HEK293 (cell line): ENCODE data around the gene SIGMAR1.

Source experiments
- CTCF ChIA-PET: fragments of 350-600 bp; formaldehyde crosslinking; extraction: SDS; loops from one replicate; lab custom pipeline; 2021; ENCODE audit warnings: antibody characterized with exemption; lab: Yijun Ruan, JAX
- POLR2A ChIA-PET: fragments of 300-600 bp; formaldehyde crosslinking; extraction: SDS; loops from one replicate; lab custom pipeline; 2020; ENCODE audit warnings: antibody characterized with exemption, inconsistent platforms; lab: Yijun Ruan, JAX
- H3K27ac ChIP-seq: fragments of 200-500 bp; sonication (Bioruptor generic); 2 replicates; pipeline ENCODE4 v1.5.1; 2014; ENCODE audit warnings: low read depth, low read length, control low read depth, inconsistent platforms; ENCODE audit errors: extremely low read depth
- H3K36me3 ChIP-seq, 2 experiments: fragments of 200-500 bp in 1 of 2; sonication (Bioruptor generic) in 1 of 2; 1 replicate in 1 of 2; 2 replicates in 1 of 2; pipeline ENCODE4 v1.5.1; 2014 to 2017; ENCODE audit warnings: inconsistent platforms in 2 of 2, low read length in 2 of 2; ENCODE audit not compliant: control insufficient read depth in 2 of 2, insufficient read depth in 1 of 2
- H3K4me1 ChIP-seq: fragments of 200-500 bp; sonication (Bioruptor generic); 2 replicates; pipeline ENCODE4 v1.5.1; 2014; ENCODE audit warnings: mild to moderate bottlenecking, low read length, inconsistent platforms; ENCODE audit not compliant: control insufficient read depth, insufficient read depth
- H3K4me3 ChIP-seq: 2 replicates; pipeline ENCODE4 v1.5.1; 2011; ENCODE audit warnings: low read depth, mild to moderate bottlenecking, control low read depth, low read length, moderate library complexity
- H3K9me3 ChIP-seq: fragments of 200-500 bp; sonication (Bioruptor generic); 2 replicates; pipeline ENCODE4 v1.5.1; 2014; ENCODE audit warnings: low read depth, low read length, inconsistent platforms; ENCODE audit not compliant: control insufficient read depth, insufficient read depth
- KLF10 ChIP-seq: fragments of 450-650 bp; IDR thresholded peaks from 2 replicates; pipeline ENCODE4 v1.5.1; 2018; ENCODE audit warnings: missing biosample characterization, mild to moderate bottlenecking, missing genetic modification characterization
- OVOL3 ChIP-seq: fragments of 450-650 bp; formaldehyde crosslinking; IDR thresholded peaks from 2 replicates; pipeline ENCODE4 v1.5.1; 2016; ENCODE audit warnings: missing biosample characterization, missing genetic modification characterization
- SP3 ChIP-seq: fragments of 450-650 bp; formaldehyde crosslinking; IDR thresholded peaks from 2 replicates; pipeline ENCODE4 v1.5.1; 2016; ENCODE audit warnings: missing biosample characterization, missing genetic modification characterization
- ZBTB17 ChIP-seq: fragments of 450-650 bp; formaldehyde crosslinking; IDR thresholded peaks from 2 replicates; pipeline ENCODE4 v1.5.1; 2016; ENCODE audit warnings: missing biosample characterization, missing genetic modification characterization
- ZEB2 ChIP-seq: fragments of 450-650 bp; formaldehyde crosslinking; IDR thresholded peaks from 2 replicates; pipeline ENCODE4 v1.5.1; 2016; ENCODE audit warnings: missing biosample characterization, missing genetic modification characterization
- ZNF114 ChIP-seq: fragments of 450-650 bp; formaldehyde crosslinking; IDR thresholded peaks from 2 replicates; pipeline ENCODE4 v1.5.0; 2017; ENCODE audit warnings: missing biosample characterization, missing genetic modification characterization
- ZNF140 ChIP-seq: fragments of 450-650 bp; formaldehyde crosslinking; IDR thresholded peaks from 2 replicates; pipeline ENCODE4 v1.5.1; 2016; ENCODE audit warnings: missing biosample characterization, missing genetic modification characterization
- ZNF16 ChIP-seq: fragments of 450-650 bp; formaldehyde crosslinking; IDR thresholded peaks from 2 replicates; pipeline ENCODE4 v1.5.1; 2016; ENCODE audit warnings: low read depth, missing biosample characterization, missing genetic modification characterization
- ZNF174 ChIP-seq: fragments of 450-650 bp; formaldehyde crosslinking; IDR thresholded peaks from 2 replicates; pipeline ENCODE4 v1.5.0; 2017; ENCODE audit warnings: missing biosample characterization, mild to moderate bottlenecking, missing genetic modification characterization
- ZNF2 ChIP-seq: fragments of 450-650 bp; formaldehyde crosslinking; IDR thresholded peaks from 2 replicates; pipeline ENCODE4 v1.5.1; 2016; ENCODE audit warnings: missing biosample characterization, missing genetic modification characterization
- ZNF274 ChIP-seq, 2 experiments: fragments of 200-500 bp in 1 of 2; fragments of 450-650 bp in 1 of 2; sonication (Bioruptor generic) in 1 of 2; formaldehyde crosslinking in 1 of 2; IDR thresholded peaks; 2 replicates each; pipeline versions ENCODE4 v1.5.1 to v1.6.1; 2014 to 2016; ENCODE audit warnings: borderline replicate concordance in 1 of 2, inconsistent platforms in 1 of 2, low read length in 1 of 2, missing biosample characterization in 1 of 2, missing genetic modification characterization in 1 of 2
- ZNF426 ChIP-seq: fragments of 450-650 bp; formaldehyde crosslinking; IDR thresholded peaks from 2 replicates; pipeline ENCODE4 v1.5.1; 2017; ENCODE audit warnings: missing biosample characterization, missing genetic modification characterization, mild to moderate bottlenecking, inconsistent platforms, moderate library complexity
- ZNF433 ChIP-seq: fragments of 450-650 bp; formaldehyde crosslinking; IDR thresholded peaks from 2 replicates; pipeline ENCODE4 v1.5.1; 2016; ENCODE audit warnings: missing biosample characterization, missing genetic modification characterization, low read depth
- ZNF701 ChIP-seq: fragments of 450-650 bp; formaldehyde crosslinking; IDR thresholded peaks from 2 replicates; pipeline ENCODE4 v1.5.1; 2016; ENCODE audit warnings: missing biosample characterization, missing genetic modification characterization
- ZNF777 ChIP-seq: fragments of 450-650 bp; formaldehyde crosslinking; IDR thresholded peaks from 2 replicates; pipeline ENCODE4 v1.5.1; 2017; ENCODE audit warnings: missing biosample characterization, missing genetic modification characterization, borderline replicate concordance
- ZNF791 ChIP-seq: fragments of 450-650 bp; formaldehyde crosslinking; IDR thresholded peaks from 2 replicates; pipeline ENCODE4 v1.5.1; 2016; ENCODE audit warnings: missing biosample characterization, missing genetic modification characterization
- ZNF843 ChIP-seq: fragments of 450-650 bp; formaldehyde crosslinking; IDR thresholded peaks from 2 replicates; pipeline ENCODE4 v1.5.1; 2016; ENCODE audit warnings: missing biosample characterization, missing genetic modification characterization
- TF ChIP-seq, protein P1 (sequence below): fragments of 450-650 bp; formaldehyde crosslinking; IDR thresholded peaks from 2 replicates; pipeline ENCODE4 v1.5.1; 2017; ENCODE audit warnings: missing biosample characterization, mild to moderate bottlenecking, missing genetic modification characterization, moderate library complexity
- TF ChIP-seq, protein P2 (sequence below): fragments of 450-650 bp; formaldehyde crosslinking; IDR thresholded peaks from 2 replicates; pipeline ENCODE4 v1.5.1; 2017; ENCODE audit warnings: missing biosample characterization, missing genetic modification characterization
- TF ChIP-seq, protein P3 (sequence below): fragments of 450-650 bp; formaldehyde crosslinking; IDR thresholded peaks from 2 replicates; pipeline ENCODE4 v1.5.1; 2016; ENCODE audit warnings: missing biosample characterization, missing genetic modification characterization, borderline replicate concordance
- TF ChIP-seq, protein P4 (sequence below): fragments of 450-650 bp; formaldehyde crosslinking; IDR thresholded peaks from 2 replicates; pipeline ENCODE4 v1.5.1; 2016; ENCODE audit warnings: missing biosample characterization, missing genetic modification characterization
- TF ChIP-seq, protein P5 (sequence below): fragments of 450-650 bp; formaldehyde crosslinking; IDR thresholded peaks from 2 replicates; pipeline ENCODE4 v1.5.1; 2016; ENCODE audit warnings: missing biosample characterization, missing genetic modification characterization

Gene SIGMAR1

DNA sequence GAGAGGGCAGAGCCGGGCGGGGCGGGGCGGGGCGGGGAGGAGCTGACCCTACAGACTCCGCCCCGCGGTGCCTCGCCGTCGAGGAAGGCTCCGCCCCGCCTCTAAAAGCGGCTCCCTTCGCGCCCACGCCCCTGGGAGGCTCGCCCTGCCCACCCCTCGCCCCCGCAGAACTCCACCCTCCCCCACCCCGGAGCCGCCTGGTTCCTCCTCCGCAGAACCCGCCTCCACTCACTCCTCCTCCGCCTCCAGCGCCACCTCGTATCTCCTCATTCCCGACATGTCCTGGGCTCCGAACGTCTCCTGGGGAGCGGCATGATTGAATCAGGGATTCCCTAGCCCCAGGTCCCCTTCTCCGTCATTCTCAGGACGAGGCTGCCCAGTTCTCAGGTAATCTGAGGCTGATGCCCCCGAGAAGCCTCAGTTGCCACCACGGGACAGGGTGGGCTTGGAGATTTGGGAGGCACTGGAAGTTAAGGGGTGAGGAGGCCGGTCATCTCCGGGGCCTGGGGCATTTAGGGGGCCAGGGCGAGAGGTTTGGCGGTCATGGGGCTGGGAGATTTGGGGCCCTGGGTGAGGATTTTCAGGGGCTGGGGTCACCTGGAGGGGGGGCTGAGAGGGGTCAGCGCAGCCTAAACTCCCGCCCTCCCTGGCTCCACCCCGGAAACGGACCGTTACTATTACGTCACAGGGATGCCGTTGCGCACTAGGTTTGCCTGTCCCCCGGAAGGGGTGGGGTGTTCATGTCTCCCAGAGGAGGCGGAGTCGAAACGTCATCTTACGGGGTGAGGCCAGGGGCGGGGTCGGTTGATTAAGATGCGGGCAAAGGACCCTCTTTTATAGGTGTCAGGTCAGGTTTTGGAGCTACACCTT lies 28.0 kb upstream of the SIGMAR1 start (continued):
- TF ChIP-seq ZNF433 (no peak), ZNF426 (no peak), ZBTB17 (tag by site-specific recombination) (peak; percentile 71), KLF10 (tag by site-specific recombination) (peak; percentile 60), ZNF701 (no peak), ZNF114 (tag by site-specific recombination) (no peak), ZNF2 (tag by site-specific recombination) (peak; percentile 45; the same call in 1 of the 2 replicates), ZNF140 (tag by site-specific recombination) (no peak), ZNF174 (tag by site-specific recombination) (no peak), ZNF16 (tag by site-specific recombination) (no peak), ZNF791 (tag by site-specific recombination) (no peak), ZNF274 (IDR thresholded peaks at IDR 0.05; ENCODE audit: low read length) (no peak), ZNF274 (tag by site-specific recombination; IDR thresholded peaks at IDR 0.05; ENCODE audit: borderline replicate concordance) (no peak), OVOL3 (tag by site-specific recombination) (peak; percentile 91)
- TF ChIP-seq, protein P1, sequence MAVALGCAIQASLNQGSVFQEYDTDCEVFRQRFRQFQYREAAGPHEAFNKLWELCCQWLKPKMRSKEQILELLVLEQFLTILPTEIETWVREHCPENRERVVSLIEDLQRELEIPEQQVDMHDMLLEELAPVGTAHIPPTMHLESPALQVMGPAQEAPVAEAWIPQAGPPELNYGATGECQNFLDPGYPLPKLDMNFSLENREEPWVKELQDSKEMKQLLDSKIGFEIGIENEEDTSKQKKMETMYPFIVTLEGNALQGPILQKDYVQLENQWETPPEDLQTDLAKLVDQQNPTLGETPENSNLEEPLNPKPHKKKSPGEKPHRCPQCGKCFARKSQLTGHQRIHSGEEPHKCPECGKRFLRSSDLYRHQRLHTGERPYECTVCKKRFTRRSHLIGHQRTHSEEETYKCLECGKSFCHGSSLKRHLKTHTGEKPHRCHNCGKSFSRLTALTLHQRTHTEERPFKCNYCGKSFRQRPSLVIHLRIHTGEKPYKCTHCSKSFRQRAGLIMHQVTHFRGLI (tag by site-specific recombination), result no peak
- TF ChIP-seq, protein P2, sequence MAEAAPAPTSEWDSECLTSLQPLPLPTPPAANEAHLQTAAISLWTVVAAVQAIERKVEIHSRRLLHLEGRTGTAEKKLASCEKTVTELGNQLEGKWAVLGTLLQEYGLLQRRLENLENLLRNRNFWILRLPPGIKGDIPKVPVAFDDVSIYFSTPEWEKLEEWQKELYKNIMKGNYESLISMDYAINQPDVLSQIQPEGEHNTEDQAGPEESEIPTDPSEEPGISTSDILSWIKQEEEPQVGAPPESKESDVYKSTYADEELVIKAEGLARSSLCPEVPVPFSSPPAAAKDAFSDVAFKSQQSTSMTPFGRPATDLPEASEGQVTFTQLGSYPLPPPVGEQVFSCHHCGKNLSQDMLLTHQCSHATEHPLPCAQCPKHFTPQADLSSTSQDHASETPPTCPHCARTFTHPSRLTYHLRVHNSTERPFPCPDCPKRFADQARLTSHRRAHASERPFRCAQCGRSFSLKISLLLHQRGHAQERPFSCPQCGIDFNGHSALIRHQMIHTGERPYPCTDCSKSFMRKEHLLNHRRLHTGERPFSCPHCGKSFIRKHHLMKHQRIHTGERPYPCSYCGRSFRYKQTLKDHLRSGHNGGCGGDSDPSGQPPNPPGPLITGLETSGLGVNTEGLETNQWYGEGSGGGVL, result peak; percentile 87

DNA sequence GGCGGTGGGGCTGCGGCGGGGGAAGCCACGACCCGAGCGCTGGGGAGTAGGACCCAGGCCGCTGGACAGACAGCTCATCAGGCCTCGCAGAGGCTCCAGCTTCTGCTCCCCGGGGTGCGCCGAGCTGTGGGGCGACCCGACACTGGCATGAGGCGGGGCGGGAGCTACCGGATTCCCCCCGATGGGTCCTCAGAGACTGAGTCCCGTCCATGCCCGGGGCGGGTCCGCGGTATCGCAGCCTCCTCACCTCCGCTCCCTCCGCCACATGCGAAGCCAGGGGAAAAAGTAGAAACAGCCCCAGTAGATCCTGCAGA lies 27.4 kb upstream of the SIGMAR1 start:
- no peaks in the 10 kb centered on the region for H3K9me3 ChIP-seq
- peaks cover 0 to 31% of the 10 kb centered on the region in 2 experiments; a peak in 1 of 3 replicates for H3K36me3 ChIP-seq
- peak overlapping the region; percentile 20; the same call in 1 of the 2 replicates for H3K4me3 ChIP-seq
- CTCF ChIA-PET, result interaction anchor here (0.5 to 2.4 kb wide), 7 partner anchors 18 to 908 kb away, joined by 3 to 17 read pairs (median 5); partner anchors contain the start of gene GALT
- H3K27ac ChIP-seq, result no peak overlapping the region; the same call in 1 of the 2 replicates
- POLR2A ChIA-PET, result interaction anchor here (0.7 to 1.6 kb wide), 9 partner anchors 9 to 786 kb away, joined by 3 to 14 read pairs (median 4); partner anchors contain the start of genes GALT, IL11RA and SIGMAR1
- peaks cover 5% of the 10 kb centered on the region; the same call in 1 of the 2 replicates for H3K4me1 ChIP-seq
- TF ChIP-seq, protein P3, sequence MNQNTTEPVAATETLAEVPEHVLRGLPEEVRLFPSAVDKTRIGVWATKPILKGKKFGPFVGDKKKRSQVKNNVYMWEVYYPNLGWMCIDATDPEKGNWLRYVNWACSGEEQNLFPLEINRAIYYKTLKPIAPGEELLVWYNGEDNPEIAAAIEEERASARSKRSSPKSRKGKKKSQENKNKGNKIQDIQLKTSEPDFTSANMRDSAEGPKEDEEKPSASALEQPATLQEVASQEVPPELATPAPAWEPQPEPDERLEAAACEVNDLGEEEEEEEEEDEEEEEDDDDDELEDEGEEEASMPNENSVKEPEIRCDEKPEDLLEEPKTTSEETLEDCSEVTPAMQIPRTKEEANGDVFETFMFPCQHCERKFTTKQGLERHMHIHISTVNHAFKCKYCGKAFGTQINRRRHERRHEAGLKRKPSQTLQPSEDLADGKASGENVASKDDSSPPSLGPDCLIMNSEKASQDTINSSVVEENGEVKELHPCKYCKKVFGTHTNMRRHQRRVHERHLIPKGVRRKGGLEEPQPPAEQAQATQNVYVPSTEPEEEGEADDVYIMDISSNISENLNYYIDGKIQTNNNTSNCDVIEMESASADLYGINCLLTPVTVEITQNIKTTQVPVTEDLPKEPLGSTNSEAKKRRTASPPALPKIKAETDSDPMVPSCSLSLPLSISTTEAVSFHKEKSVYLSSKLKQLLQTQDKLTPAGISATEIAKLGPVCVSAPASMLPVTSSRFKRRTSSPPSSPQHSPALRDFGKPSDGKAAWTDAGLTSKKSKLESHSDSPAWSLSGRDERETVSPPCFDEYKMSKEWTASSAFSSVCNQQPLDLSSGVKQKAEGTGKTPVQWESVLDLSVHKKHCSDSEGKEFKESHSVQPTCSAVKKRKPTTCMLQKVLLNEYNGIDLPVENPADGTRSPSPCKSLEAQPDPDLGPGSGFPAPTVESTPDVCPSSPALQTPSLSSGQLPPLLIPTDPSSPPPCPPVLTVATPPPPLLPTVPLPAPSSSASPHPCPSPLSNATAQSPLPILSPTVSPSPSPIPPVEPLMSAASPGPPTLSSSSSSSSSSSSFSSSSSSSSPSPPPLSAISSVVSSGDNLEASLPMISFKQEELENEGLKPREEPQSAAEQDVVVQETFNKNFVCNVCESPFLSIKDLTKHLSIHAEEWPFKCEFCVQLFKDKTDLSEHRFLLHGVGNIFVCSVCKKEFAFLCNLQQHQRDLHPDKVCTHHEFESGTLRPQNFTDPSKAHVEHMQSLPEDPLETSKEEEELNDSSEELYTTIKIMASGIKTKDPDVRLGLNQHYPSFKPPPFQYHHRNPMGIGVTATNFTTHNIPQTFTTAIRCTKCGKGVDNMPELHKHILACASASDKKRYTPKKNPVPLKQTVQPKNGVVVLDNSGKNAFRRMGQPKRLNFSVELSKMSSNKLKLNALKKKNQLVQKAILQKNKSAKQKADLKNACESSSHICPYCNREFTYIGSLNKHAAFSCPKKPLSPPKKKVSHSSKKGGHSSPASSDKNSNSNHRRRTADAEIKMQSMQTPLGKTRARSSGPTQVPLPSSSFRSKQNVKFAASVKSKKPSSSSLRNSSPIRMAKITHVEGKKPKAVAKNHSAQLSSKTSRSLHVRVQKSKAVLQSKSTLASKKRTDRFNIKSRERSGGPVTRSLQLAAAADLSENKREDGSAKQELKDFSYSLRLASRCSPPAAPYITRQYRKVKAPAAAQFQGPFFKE (tag by site-specific recombination), result no peak
- TF ChIP-seq, protein P4, sequence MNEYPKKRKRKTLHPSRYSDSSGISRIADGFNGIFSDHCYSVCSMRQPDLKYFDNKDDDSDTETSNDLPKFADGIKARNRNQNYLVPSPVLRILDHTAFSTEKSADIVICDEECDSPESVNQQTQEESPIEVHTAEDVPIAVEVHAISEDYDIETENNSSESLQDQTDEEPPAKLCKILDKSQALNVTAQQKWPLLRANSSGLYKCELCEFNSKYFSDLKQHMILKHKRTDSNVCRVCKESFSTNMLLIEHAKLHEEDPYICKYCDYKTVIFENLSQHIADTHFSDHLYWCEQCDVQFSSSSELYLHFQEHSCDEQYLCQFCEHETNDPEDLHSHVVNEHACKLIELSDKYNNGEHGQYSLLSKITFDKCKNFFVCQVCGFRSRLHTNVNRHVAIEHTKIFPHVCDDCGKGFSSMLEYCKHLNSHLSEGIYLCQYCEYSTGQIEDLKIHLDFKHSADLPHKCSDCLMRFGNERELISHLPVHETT (tag by site-specific recombination), result no peak
- TF ChIP-seq, protein P5, sequence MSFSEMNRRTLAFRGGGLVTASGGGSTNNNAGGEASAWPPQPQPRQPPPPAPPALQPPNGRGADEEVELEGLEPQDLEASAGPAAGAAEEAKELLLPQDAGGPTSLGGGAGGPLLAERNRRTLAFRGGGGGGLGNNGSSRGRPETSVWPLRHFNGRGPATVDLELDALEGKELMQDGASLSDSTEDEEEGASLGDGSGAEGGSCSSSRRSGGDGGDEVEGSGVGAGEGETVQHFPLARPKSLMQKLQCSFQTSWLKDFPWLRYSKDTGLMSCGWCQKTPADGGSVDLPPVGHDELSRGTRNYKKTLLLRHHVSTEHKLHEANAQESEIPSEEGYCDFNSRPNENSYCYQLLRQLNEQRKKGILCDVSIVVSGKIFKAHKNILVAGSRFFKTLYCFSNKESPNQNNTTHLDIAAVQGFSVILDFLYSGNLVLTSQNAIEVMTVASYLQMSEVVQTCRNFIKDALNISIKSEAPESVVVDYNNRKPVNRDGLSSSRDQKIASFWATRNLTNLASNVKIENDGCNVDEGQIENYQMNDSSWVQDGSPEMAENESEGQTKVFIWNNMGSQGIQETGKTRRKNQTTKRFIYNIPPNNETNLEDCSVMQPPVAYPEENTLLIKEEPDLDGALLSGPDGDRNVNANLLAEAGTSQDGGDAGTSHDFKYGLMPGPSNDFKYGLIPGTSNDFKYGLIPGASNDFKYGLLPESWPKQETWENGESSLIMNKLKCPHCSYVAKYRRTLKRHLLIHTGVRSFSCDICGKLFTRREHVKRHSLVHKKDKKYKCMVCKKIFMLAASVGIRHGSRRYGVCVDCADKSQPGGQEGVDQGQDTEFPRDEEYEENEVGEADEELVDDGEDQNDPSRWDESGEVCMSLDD (tag by site-specific recombination), result no peak
- TF ChIP-seq KLF10 (tag by site-specific recombination) (no peak), ZNF140 (tag by site-specific recombination) (no peak), ZNF843 (no peak), ZEB2 (no peak), SP3 (tag by site-specific recombination) (0 out of 2 replicates have a peak, but pooled peaks have one; percentile 42), ZNF701 (no peak), ZNF777 (tag by site-specific recombination) (no peak)
